ENCODE data around the gene LRRN2.

The LRRN2 gene

DNA sequence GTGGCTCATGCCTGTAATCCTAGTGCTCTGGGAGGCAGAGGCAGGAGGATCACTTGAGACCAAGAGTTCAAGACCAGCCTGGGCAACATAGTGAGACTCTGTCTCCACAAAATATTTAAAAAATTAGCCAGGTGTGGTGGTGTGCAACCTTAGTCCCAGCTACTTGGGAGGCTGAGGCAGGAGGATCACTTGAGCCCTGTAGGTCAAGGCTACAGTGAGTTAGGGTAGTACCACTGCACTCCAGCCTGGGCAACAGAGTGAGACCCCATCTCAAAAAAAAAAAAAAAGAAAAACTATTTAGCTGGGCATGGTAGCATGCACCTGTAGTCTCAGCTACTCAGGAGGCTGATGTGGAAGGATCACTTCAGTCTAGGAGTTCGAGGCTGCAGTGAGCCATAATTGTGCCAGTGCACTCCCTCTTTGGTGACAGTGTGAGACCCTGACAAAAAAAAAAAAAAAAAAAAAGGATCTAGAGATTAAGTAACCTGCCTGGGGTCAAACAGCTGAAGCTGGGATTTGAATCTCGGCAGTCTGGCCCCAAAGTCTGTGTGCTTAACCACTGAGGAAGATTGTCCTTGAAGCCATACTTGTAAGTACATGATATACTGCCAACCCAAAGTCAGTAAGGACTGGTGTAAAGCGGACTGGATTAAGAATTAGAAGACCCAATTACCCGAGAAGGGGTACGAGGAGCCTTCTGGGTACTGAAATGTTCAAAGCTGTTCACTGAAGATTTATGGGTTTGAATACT, 31.8 kb downstream of the LRRN2 start:
- TF ChIP-seq TAF1 (IDR thresholded peaks at IDR 0.05; ENCODE audit: borderline replicate concordance, insufficient read depth, low read length) (no peak), SIN3A (IDR thresholded peaks at IDR 0.05; ENCODE audit: borderline replicate concordance, insufficient read depth, low read length) (no peak), POLR2AphosphoS5 (IDR thresholded peaks at IDR 0.05; ENCODE audit: low read depth, low read length) (no peak), FOXP2 (optimal IDR thresholded peaks at IDR 0.05; ENCODE audit: borderline replicate concordance, extremely low read depth, extremely low read length, insufficient read depth) (no peak), REST (IDR thresholded peaks at IDR 0.05; ENCODE audit: insufficient read depth in 1 of 2, low read depth in 2 of 2, low read length in 2 of 2) (no peak)

DNA sequence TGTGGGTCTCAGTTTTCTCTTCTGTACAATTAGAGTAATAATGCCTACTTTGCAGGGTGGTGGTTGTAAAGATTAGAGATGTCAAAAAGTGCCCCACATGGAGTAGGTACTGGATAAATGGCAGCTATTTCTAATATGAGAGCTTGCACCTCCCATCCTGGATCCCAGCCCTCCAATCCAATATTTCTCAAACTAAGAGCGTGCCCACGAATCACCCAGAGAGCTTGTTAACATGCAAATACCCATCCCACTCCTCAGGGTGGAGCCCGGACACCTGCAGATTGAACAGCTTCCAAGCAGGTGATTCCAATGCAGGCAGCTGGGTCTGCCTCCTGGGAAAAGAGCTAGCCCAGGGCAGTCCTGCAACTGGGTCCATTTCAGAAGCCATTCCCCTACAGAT, 33.0 kb downstream of the LRRN2 start:
- TF ChIP-seq SIN3A (IDR thresholded peaks at IDR 0.05; ENCODE audit: borderline replicate concordance, insufficient read depth, low read length) = no peak
- no peak for TF ChIP-seq FOXP2 (optimal IDR thresholded peaks at IDR 0.05; ENCODE audit: borderline replicate concordance, extremely low read depth, extremely low read length, insufficient read depth)
- TF ChIP-seq TAF1 (IDR thresholded peaks at IDR 0.05; ENCODE audit: borderline replicate concordance, insufficient read depth, low read length) = no peak
- no peak for TF ChIP-seq REST (IDR thresholded peaks at IDR 0.05; ENCODE audit: insufficient read depth in 1 of 2, low read depth in 2 of 2, low read length in 2 of 2)
- no peak for TF ChIP-seq POLR2AphosphoS5 (IDR thresholded peaks at IDR 0.05; ENCODE audit: low read depth, low read length)

GRCh38 chr1:204651843-204652421, 33.6 kb downstream of the LRRN2 start:
- no peak for TF ChIP-seq SIN3A (IDR thresholded peaks at IDR 0.05; ENCODE audit: borderline replicate concordance, insufficient read depth, low read length)
- peak in 1 of 2 experiments; percentile 34; a peak in 1 of 4 replicates for TF ChIP-seq REST (IDR thresholded peaks at IDR 0.05; ENCODE audit: insufficient read depth in 1 of 2, low read depth in 2 of 2, low read length in 2 of 2)

DNA sequence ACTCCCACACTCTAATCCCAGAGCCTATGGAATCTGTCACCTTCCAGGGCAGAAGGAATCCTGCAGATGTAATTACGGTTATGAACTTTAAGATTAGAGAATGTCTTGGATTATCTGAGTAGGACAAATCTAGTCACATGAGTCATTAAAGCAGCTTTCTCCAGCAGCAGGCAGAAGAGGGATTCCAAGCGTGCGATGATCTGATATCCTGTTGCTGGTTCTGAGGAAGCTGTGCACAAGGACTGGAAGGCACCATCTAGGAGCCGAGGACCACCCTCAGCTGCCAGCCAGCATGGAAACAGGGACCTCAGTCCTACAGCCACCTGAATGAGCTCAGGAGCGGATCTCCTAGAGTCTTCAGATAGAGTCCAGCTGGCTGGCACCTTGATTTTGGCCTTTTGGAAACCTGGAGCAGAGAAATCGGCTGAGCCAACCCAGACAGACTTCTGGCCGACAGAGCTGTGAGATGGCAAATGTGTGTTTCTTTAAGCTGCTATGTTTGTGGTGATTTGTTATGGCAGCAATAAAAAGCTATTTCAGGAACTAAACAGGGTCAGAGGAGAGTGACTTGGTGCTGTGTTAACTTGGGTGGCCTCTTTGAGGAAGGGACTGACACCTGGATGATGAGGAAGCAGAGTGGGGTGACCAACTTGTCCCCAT, 34.5 kb downstream of the LRRN2 start:
- TF ChIP-seq SIN3A (IDR thresholded peaks at IDR 0.05; ENCODE audit: borderline replicate concordance, insufficient read depth, low read length) (no peak), POLR2AphosphoS5 (IDR thresholded peaks at IDR 0.05; ENCODE audit: low read depth, low read length) (no peak)

GRCh38 chr1:204649721-204650521, 35.6 kb downstream of the LRRN2 start:
- TF ChIP-seq POLR2AphosphoS5 (IDR thresholded peaks at IDR 0.05; ENCODE audit: low read depth, low read length) = no peak
- no peak for TF ChIP-seq TAF1 (IDR thresholded peaks at IDR 0.05; ENCODE audit: borderline replicate concordance, insufficient read depth, low read length)
- TF ChIP-seq SIN3A (IDR thresholded peaks at IDR 0.05; ENCODE audit: borderline replicate concordance, insufficient read depth, low read length) = no peak
- TF ChIP-seq REST (IDR thresholded peaks at IDR 0.05; ENCODE audit: insufficient read depth in 1 of 2, low read depth in 2 of 2, low read length in 2 of 2) = no peak
- no peak for TF ChIP-seq FOXP2 (optimal IDR thresholded peaks at IDR 0.05; ENCODE audit: borderline replicate concordance, extremely low read depth, extremely low read length, insufficient read depth)

Data from PFSK-1 (cell line).